ENCODE results near the gene PBXIP1.

The PBXIP1 gene

GRCh38 chr1:154972517-154973343 is 16.8 kb upstream of the PBXIP1 start:
- peak; percentile 56 for DNase-seq (ENCODE audit: low spot score)

GRCh38 chr1:154972213-154972516 is 16.3 kb upstream of the PBXIP1 start:
- DNase-seq (ENCODE audit: low spot score): no peak

- no peak for DNase-seq (ENCODE audit: low spot score)
Measured at GRCh38 chr1:154971341-154971998, 15.6 kb upstream of the PBXIP1 start.

GRCh38 chr1:154970631-154971340 is 14.9 kb upstream of the PBXIP1 start, which contains the start of gene SHC1:
TSS of gene SHC1 (minus strand) at chr1:154970747. CDS start at chr1:154970526, 221 bp downstream.
- peak; percentile 94 for DNase-seq (ENCODE audit: low spot score)

- DNase-seq (ENCODE audit: low spot score): no peak
Measured at GRCh38 chr1:154969860-154970452, 14.1 kb upstream of the PBXIP1 start.

- DNase-seq (ENCODE audit: low spot score): no peak
Measured at GRCh38 chr1:154969246-154969645, 13.3 kb upstream of the PBXIP1 start.

GRCh38 chr1:154968731-154969130 is 12.8 kb upstream of the PBXIP1 start:
- no peak for DNase-seq (ENCODE audit: low spot score)

- no peak for DNase-seq (ENCODE audit: low spot score)
Measured at GRCh38 chr1:154967331-154967950, 11.5 kb upstream of the PBXIP1 start.

GRCh38 chr1:154966111-154966510 is 10.2 kb upstream of the PBXIP1 start:
- DNase-seq (ENCODE audit: low spot score): no peak

GRCh38 chr1:154964359-154964758 is 8.5 kb upstream of the PBXIP1 start:
- no peak for DNase-seq (ENCODE audit: low spot score)

GRCh38 chr1:154963643-154964042 is 7.7 kb upstream of the PBXIP1 start:
- no peak for DNase-seq (ENCODE audit: low spot score)

- DNase-seq (ENCODE audit: low spot score): no peak
Measured at GRCh38 chr1:154962795-154963330, 7.0 kb upstream of the PBXIP1 start.

GRCh38 chr1:154962156-154962749 is 6.4 kb upstream of the PBXIP1 start:
- no peak for DNase-seq (ENCODE audit: low spot score)

GRCh38 chr1:154961207-154962155 is 5.6 kb upstream of the PBXIP1 start, which contains the start of gene PYGO2:
TSS of gene PYGO2 (minus strand) at chr1:154961782. CDS start at chr1:154961576, 206 bp downstream.
- peak; percentile 78 for DNase-seq (ENCODE audit: low spot score)

- DNase-seq (ENCODE audit: low spot score): no peak
Measured at GRCh38 chr1:154960446-154961136, 4.7 kb upstream of the PBXIP1 start.

GRCh38 chr1:154959426-154959780 is 3.5 kb upstream of the PBXIP1 start:
- DNase-seq (ENCODE audit: low spot score): no peak

- DNase-seq (ENCODE audit: low spot score): no peak
Measured at GRCh38 chr1:154958681-154959425, 3.0 kb upstream of the PBXIP1 start.

- DNase-seq (ENCODE audit: low spot score): no peak
Measured at GRCh38 chr1:154958036-154958435, 2.1 kb upstream of the PBXIP1 start.

Measured in Ammon's horn (tissue), 1 donor.